OCI-LY1 (cell line): ENCODE data around the gene SNAI1.

Experiments used
- H2AFZ ChIP-seq: fragments of 200-600 bp; sonication (generic), shearing (Covaris generic); 2 replicates; pipeline ENCODE4 v1.6.0; 2014; ENCODE audit warnings: antibody characterized with exemption, mild to moderate bottlenecking, low read length
- H3F3A ChIP-seq: fragments of 200-600 bp; sonication (generic), shearing (Covaris generic); 2 replicates; pipeline ENCODE4 v1.6.0; 2014; ENCODE audit warnings: mild to moderate bottlenecking, antibody characterized with exemption, low read length, moderate library complexity; ENCODE audit not compliant: insufficient read depth
- H3K27ac ChIP-seq: fragments of 200-600 bp; sonication (generic); 2 replicates; pipeline ENCODE4 v1.5.1; 2014; ENCODE audit warnings: low read length, mixed run types, mild to moderate bottlenecking, low read depth; ENCODE audit not compliant: poor library complexity, severe bottlenecking
- H3K27me3 ChIP-seq: fragments of 200-600 bp; sonication (generic); 2 replicates; pipeline ENCODE4 v1.6.0; 2014; ENCODE audit warnings: antibody characterized with exemption, mild to moderate bottlenecking, low read length, moderate library complexity; ENCODE audit not compliant: insufficient read depth
- H3K36me3 ChIP-seq: fragments of 200-600 bp; sonication (generic); 2 replicates; pipeline ENCODE4 v1.6.1; 2014; ENCODE audit warnings: mild to moderate bottlenecking, antibody characterized with exemption, low read length, moderate library complexity, mixed read lengths; ENCODE audit not compliant: insufficient read depth
- H3K4me1 ChIP-seq: fragments of 200-600 bp; sonication (generic); 2 replicates; pipeline ENCODE4 v1.5.1; 2014; ENCODE audit warnings: mild to moderate bottlenecking, low read length, moderate library complexity; ENCODE audit not compliant: insufficient read depth, severe bottlenecking
- H3K4me2 ChIP-seq: fragments of 200-600 bp; sonication (generic), shearing (Covaris generic); 2 replicates; pipeline ENCODE4 v1.6.1; 2014; ENCODE audit warnings: low read length
- H3K4me3 ChIP-seq: fragments of 200-600 bp; sonication (generic); 2 replicates; pipeline ENCODE4 v1.5.1; 2014; ENCODE audit warnings: low read length, low read depth, mild to moderate bottlenecking, mixed read lengths; ENCODE audit not compliant: poor library complexity, severe bottlenecking
- H3K79me2 ChIP-seq: fragments of 200-600 bp; shearing (Covaris generic); 2 replicates; pipeline ENCODE4 v1.6.1; 2016; ENCODE audit warnings: mixed run types, low read length, mixed read lengths; ENCODE audit not compliant: insufficient read depth
- H3K9ac ChIP-seq: fragments of 200-600 bp; sonication (generic), shearing (Covaris generic); 2 replicates; pipeline ENCODE4 v1.6.1; 2014; ENCODE audit warnings: mild to moderate bottlenecking, low read length, mixed read lengths
- H3K9me2 ChIP-seq: fragments of 200-600 bp; sonication (generic), shearing (Covaris generic); 2 replicates; pipeline ENCODE4 v1.6.1; 2014; ENCODE audit warnings: low read depth, mild to moderate bottlenecking, low read length, mixed read lengths
- H3K9me3 ChIP-seq: fragments of 200-600 bp; shearing (Covaris generic); 2 replicates; pipeline ENCODE4 v1.6.1; 2014; ENCODE audit warnings: low read length, mixed read lengths
- H4K20me1 ChIP-seq: fragments of 200-600 bp; sonication (generic), shearing (Covaris generic); 2 replicates; pipeline ENCODE4 v1.6.0; 2016; ENCODE audit warnings: mild to moderate bottlenecking, low read length; ENCODE audit not compliant: insufficient read depth
- EZH2 ChIP-seq: fragments of 200-600 bp; sonication (generic), shearing (Covaris generic); IDR thresholded peaks from 2 replicates; pipeline ENCODE4 v1.8.0; 2017; ENCODE audit warnings: borderline replicate concordance, mixed run types, mild to moderate bottlenecking, antibody characterized with exemption, low read length, moderate library complexity, mixed read lengths
- TF ChIP-seq, protein P1 (sequence below): fragments of 200-600 bp; sonication (generic), shearing (Covaris generic); IDR thresholded peaks from 2 replicates; pipeline ENCODE4 v1.5.1; 2017; ENCODE audit warnings: mild to moderate bottlenecking, antibody characterized with exemption, low read length, moderate library complexity, mixed read lengths

SNAI1 gene

GRCh38 chr20:50001784-50002311 lies 19.1 kb downstream of the SNAI1 start:
- no peak overlapping the region for H3K4me3 ChIP-seq
- H3K9me2 ChIP-seq, result no peaks in the 10 kb centered on the region
- H3K79me2 ChIP-seq, result no peaks in the 10 kb centered on the region
- H4K20me1 ChIP-seq, result no peaks in the 10 kb centered on the region
- H2AFZ ChIP-seq, result no peak overlapping the region
- peaks cover 7% of the 10 kb centered on the region for H3K4me1 ChIP-seq
- H3K27ac ChIP-seq, result no peak overlapping the region
- H3F3A ChIP-seq, result no peaks in the 10 kb centered on the region
- H3K4me2 ChIP-seq, result no peak overlapping the region
- H3K27me3 ChIP-seq, result no peaks in the 10 kb centered on the region
- no peaks in the 10 kb centered on the region for H3K9me3 ChIP-seq
- H3K9ac ChIP-seq, result no peak overlapping the region
- TF ChIP-seq, protein P1, sequence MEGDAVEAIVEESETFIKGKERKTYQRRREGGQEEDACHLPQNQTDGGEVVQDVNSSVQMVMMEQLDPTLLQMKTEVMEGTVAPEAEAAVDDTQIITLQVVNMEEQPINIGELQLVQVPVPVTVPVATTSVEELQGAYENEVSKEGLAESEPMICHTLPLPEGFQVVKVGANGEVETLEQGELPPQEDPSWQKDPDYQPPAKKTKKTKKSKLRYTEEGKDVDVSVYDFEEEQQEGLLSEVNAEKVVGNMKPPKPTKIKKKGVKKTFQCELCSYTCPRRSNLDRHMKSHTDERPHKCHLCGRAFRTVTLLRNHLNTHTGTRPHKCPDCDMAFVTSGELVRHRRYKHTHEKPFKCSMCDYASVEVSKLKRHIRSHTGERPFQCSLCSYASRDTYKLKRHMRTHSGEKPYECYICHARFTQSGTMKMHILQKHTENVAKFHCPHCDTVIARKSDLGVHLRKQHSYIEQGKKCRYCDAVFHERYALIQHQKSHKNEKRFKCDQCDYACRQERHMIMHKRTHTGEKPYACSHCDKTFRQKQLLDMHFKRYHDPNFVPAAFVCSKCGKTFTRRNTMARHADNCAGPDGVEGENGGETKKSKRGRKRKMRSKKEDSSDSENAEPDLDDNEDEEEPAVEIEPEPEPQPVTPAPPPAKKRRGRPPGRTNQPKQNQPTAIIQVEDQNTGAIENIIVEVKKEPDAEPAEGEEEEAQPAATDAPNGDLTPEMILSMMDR, result no peak
- no peak for TF ChIP-seq EZH2
- H3K36me3 ChIP-seq, result no peaks in the 10 kb centered on the region

GRCh38 chr20:50003253-50003656 lies 20.5 kb downstream of the SNAI1 start:
- TF ChIP-seq, protein P1, result no peak
- no peak for TF ChIP-seq EZH2
- H3K27me3 ChIP-seq, result no peaks in the 10 kb centered on the region; the same call in 1 of the 2 replicates
- no peak overlapping the region for H3K9ac ChIP-seq
- H4K20me1 ChIP-seq, result no peaks in the 10 kb centered on the region
- no peaks in the 10 kb centered on the region for H3K36me3 ChIP-seq
- H3K4me2 ChIP-seq, result no peak overlapping the region
- H3K9me3 ChIP-seq, result no peaks in the 10 kb centered on the region
- H3K27ac ChIP-seq, result no peak overlapping the region
- H3F3A ChIP-seq, result no peaks in the 10 kb centered on the region
- no peak overlapping the region for H2AFZ ChIP-seq
- H3K9me2 ChIP-seq, result no peaks in the 10 kb centered on the region
- no peak overlapping the region for H3K4me3 ChIP-seq
- peaks cover 7% of the 10 kb centered on the region for H3K4me1 ChIP-seq
- no peaks in the 10 kb centered on the region for H3K79me2 ChIP-seq

GRCh38 chr20:50004229-50004628 lies 21.4 kb downstream of the SNAI1 start:
- H3K4me1 ChIP-seq, result peaks cover 4% of the 10 kb centered on the region
- H4K20me1 ChIP-seq, result no peaks in the 10 kb centered on the region
- no peaks in the 10 kb centered on the region for H3K9me2 ChIP-seq
- H3K9me3 ChIP-seq, result no peaks in the 10 kb centered on the region
- H3K9ac ChIP-seq, result no peak overlapping the region
- H3K27me3 ChIP-seq, result no peaks in the 10 kb centered on the region; the same call in 1 of the 2 replicates
- TF ChIP-seq EZH2, result no peak
- TF ChIP-seq, protein P1, result no peak
- no peak overlapping the region for H3K4me3 ChIP-seq
- H3K4me2 ChIP-seq, result no peak overlapping the region
- no peaks in the 10 kb centered on the region for H3K36me3 ChIP-seq
- H3F3A ChIP-seq, result no peaks in the 10 kb centered on the region
- H3K79me2 ChIP-seq, result no peaks in the 10 kb centered on the region
- no peak overlapping the region for H2AFZ ChIP-seq
- no peak overlapping the region for H3K27ac ChIP-seq
